GM12873 (cell line): ENCODE measurements around the gene ARMH2.

Source experiments
- CTCF ChIP-seq: IDR thresholded peaks from 2 replicates; pipeline ENCODE4 v1.5.1; 2012; ENCODE audit warnings: low read depth, mild to moderate bottlenecking, moderate library complexity, low read length, control low read depth; ENCODE audit not compliant: insufficient read depth; ENCODE audit errors: missing control alignments

The ARMH2 gene

GRCh38 chr6:24761193-24761835, 37.4 kb downstream of the ARMH2 start:
- TF ChIP-seq CTCF, result no peak

GRCh38 chr6:24760210-24760609, 38.5 kb downstream of the ARMH2 start:
- TF ChIP-seq CTCF, result no peak

GRCh38 chr6:24759718-24760117, 39.0 kb downstream of the ARMH2 start:
- no peak for TF ChIP-seq CTCF

GRCh38 chr6:24757611-24758010, 41.1 kb downstream of the ARMH2 start:
- no peak for TF ChIP-seq CTCF

- no peak for TF ChIP-seq CTCF
These were observed 43.4 kb downstream of the ARMH2 start for GRCh38 chr6:24755279-24755678.

GRCh38 chr6:24753545-24753944, 45.2 kb downstream of the ARMH2 start:
- TF ChIP-seq CTCF, result no peak

GRCh38 chr6:24752917-24753492, 45.7 kb downstream of the ARMH2 start:
- no peak for TF ChIP-seq CTCF
